ENCODE data around the gene TBC1D5.
"Not testable (repeated sequence)": the region's sequence is repeated elsewhere in the genome, so short reads cannot be mapped to it uniquely, and the experiment has no call there.

TBC1D5 gene

DNA sequence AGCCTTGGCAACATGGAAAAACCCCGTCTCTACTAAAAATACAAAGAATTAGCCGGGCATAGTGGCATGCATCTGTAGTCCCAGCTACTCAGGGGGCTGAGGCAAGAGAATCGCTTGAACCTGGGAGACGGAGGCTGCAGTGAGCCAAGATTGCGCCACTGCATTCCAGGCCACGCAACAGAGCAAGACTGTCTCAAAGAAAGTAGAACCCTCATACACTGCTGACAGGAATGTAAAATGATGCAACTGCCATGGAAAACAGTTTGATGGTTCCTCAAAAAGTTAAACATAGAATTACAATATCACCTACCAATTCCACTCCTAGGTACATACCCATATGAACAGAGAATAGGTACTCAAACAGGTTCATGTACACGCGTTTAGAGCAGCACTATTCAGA is 158.9 kb downstream of the TBC1D5 start:
- no peak for DNase-seq

DNA sequence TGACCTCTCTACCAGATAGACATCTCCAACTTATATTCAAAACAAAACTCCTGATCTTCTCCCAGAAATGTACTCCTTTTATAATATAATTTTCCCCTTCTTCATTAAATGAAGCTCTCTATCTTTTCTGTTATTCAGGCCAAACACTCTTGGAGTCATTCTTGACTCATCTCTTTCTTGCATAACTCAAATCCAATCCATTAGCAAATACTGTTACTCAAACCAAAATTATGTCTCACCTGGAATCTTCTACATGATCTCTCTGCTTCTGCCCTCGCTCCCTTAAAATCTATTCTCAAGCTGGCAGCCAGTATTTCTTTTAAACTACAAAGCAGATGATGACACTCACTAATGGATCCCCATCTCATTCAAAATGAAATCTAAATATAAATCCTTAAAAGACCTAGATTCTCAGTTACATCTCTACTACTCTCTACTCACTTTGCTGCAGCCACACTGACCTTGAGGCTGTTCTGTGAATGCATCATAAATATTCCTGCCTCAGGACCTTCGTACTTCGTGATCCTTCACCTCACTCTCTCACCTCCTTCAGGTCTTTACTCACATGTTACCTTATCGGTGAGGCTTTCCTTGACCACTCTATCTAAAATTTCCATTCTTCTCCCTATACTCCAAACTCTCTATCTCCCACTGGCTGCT is 160.9 kb downstream of the TBC1D5 start:
- no peak for DNase-seq

DNA sequence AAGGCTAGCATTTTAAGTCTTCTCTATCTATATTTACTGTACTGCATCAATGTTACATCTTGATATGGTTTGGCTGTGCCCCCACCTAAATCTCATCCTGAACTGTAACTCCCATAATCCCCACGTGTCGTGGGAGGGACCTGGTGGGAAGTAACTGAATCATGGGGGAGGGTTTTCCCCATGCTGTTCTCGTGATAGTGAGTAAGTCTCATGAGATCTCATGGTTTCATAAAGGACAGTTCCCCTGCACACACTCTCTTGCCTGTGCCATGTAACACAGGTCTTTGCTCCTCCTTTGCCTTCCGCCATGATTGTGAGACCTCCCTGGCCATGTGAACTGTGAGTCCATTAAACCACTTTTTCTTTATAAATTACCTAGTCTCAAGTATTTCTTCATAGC is 161.5 kb downstream of the TBC1D5 start:
- no peak for DNase-seq

DNA sequence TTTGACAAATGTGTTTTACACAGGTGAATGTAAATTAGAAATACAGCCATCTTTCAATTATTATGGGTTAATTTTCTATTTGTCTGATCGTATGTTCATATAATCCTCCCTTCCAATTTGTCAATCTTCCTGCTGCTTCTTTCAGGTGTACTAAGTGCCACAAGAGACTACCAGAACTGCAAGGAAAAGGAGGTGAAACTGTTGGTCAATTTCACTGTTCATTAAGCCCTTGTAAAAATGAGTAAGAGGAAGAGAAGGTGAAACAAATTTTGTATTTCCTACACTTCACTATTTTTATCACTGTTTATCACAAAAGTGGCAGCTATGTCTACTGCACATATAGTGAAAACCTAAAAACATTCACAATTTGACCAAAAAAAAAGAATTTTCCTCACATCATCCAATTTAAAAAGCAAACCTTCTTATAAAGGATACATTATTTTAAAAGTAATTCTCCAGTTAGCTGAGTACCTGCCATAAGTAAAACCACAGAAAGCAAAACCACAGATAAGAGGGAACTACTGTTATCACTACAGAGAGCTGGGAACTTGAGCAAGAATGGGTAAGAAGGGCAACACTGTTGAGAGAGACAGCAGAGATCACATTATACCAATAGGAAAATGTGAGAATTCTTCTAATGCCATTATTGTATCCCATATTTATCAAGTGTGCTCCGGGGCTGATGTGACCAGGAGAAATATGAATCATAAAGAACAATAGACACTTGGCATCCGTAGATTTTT is 163.0 kb downstream of the TBC1D5 start:
- DNase-seq: no peak

DNA sequence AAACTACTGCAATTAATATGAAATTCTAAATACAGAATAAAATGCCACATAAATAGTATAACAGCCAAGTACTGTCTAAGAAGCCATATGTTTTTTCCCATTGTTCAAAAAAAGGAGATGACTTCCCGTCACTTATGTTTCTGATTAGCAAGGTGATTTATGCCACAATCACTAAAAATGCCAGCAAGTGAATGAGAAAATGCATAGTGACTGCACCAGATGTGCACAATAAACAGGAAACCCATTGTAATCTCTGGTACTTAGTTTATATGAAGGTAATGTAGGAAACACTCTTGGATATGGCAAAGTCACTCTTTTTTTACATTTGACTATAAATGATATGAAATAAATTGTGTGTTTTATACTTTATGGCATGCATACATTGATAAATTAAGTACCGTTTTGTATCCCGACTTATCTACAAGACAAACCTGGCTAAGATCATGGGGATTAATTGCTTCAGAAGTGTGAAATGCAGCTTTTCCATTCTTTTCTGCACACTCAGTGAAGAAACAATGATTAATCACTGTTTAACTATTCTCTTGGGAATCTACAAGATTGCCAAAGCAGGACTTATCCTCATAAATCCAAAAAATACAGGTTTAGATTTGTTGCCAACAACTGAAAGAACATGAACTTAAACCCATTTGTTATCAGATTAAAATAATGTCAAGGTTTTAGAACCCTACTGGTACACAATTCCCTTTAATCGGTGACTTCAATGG is 164.5 kb downstream of the TBC1D5 start:
- no peak for DNase-seq

DNA sequence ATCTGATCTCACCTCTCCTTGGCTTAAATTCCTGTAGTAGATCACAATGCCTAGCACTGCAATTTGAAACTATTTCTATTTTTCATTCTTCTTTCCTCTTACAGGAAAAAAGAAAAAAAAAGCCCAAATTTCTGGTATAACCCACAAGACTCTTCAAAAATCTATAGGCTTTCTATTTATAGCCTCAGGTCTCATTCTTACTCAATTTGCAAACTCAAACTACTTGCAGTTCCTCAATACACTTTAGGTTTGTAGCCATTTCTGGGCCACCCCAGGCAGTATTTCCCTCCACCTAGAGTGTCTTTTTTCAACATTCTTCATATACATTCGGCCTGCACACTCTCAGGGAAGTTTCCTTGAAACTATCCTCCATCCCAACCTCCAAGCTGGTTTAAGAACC is 169.0 kb downstream of the TBC1D5 start:
- DNase-seq: no peak

DNA sequence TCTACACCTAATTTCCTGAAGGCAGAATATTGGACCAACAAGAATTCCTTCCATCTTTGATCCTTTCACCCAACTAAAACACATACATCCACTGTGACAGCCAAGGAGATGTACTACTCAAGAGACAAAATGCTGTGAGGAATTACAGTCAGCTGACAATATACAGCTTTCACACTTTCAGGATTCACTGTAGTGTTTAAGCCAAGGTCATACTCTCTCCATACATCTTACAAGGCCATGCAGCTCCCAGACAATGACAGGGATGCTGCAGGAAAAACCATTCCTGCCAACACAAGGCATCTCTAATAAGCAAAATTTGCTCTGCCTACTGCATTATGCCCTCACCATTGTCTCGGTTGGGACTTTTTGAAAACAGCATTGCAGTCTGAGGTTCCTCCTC is 170.7 kb downstream of the TBC1D5 start:
- no peak for DNase-seq

DNA sequence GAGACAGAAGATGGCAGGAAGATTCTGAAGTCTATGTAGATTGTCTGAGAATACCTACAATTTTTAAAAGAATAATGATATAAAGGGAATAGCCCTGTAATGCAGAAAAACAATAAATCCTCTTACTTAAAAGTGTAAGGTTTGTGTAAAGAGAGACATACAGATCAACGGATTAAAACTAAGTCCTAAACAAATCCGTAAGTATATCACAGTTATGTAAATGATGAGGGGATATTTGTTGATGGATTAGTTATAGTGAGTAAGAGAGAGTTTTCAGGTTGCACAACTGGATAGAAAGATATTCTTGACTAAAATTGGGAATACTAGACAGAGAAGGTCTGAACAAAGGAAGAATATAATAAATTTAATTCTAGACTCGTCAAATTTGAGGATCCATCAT is 179.6 kb downstream of the TBC1D5 start:
- no peak for DNase-seq

DNA sequence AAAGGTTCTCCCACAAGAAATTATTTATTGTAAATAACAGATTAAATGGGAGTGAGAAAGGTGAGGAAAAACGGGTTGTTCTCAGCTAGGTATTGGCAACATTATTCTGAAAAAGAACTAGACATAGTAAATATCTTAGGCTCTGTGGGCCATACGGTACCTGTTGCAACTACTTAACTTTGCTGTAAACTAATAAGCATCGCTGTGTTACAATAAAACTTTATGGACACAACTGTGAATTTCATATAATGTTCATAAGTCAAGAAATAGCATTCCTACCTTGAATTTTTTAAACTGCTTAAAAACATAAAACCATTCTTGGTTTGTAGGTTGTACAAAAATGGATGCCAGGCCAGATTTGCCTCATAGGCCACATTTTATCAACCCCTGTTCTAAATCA is 183.9 kb downstream of the TBC1D5 start:
- no peak for DNase-seq

DNA sequence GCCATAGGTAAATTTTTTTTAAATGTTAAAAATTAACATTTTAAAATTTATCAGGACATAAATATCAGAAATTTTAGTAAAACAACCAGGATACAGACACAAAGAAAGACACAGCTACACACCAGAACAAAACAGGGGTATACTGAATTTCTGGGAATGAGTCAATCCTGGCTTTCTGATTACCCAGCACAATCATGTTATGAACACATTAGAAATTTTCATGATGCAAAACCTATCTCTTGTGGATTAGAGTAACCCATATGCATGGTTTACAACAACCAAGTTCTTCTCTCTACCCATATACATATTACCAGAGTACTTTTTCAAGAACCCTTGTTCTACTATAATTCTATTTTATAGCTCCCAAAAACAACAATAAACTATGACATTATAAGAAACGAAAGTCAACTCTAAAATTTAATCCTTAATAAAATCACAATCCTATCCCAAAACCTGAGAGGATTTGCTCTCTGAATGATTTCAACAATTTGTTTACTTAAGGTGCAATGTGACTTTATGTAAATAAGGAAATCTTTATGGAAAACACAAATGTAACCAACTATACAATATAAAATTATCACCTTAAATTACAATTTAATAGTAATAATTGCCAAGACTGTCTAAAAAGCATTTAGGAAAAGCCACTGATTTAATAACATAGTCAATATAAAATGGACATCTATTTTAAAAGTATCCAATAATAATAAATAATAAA is 184.5 kb downstream of the TBC1D5 start:
- DNase-seq: no peak

DNA sequence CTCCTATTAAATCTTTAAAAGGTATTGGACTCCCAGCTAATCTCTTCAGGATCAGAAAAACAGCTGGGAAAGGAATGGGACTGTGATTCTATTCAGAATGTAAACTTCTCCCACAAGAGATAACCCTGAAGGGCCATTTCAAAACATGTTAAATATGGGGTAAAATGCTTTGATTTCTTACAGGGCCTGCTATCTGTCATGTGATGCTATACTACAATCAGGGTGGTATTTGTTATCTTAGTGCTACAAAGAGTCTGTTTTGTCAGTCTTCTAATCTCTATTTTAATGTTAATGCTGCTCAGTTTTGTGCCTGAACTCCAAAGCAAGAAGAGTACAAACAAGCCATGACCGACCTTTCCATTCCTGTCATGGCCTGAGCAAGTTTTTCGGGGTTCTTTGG is 186.9 kb downstream of the TBC1D5 start:
- no peak for DNase-seq

DNA sequence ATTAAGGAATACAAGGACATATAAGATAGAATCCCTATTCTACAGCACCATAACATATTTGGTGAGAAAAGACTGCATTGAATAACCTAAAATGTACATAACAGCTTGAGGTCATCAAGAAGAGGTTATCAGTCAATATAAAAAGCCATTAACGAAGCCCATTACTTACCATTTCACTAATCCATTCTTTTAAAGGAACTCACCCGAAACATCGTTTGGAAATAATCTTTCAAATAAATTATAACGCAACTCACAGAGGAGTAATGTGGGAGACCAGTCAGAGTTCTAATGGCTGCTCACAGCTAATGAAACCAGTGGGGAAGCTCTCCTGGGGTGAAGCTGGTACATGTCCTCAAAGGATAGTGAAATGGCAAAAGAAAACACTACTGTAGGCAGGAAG is 188.4 kb downstream of the TBC1D5 start:
- DNase-seq: no peak

DNA sequence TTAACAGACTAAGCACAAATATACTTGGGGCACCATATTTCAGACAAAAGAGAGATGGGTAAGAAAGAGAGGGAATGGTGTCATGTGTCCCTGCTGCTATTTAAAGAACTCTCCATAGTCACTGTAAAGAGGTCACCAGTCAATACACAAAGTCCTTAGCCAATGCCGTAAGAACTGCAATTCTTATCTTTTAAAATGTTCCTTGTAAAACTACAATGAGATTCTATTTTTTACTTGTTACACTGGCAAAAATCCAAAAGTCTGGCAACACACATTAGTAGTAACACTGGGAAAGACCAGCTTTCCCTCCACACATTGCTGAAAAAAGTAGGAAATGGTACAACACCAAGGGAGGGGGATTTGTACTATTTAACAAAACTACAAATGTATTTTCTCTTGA is 189.4 kb downstream of the TBC1D5 start:
- no peak for DNase-seq

DNA sequence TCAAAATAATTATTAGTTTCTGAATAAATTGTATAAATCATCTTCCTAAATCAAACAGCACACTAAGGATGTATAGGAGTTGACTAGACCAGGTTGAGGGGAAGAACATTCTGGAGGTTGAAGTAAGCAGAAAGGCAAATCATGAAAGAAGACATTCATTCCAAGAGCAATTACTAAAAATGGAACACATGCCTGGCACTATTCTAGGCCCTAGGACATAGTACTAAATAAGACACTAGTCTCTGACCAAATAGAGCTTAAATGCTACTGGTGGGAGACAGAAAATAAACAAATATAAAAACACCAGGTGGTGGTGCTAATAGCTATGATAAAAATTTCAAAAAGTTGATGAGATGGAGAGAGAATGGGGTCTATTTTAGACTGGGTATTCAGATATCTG is 190.1 kb downstream of the TBC1D5 start:
- no peak for DNase-seq

DNA sequence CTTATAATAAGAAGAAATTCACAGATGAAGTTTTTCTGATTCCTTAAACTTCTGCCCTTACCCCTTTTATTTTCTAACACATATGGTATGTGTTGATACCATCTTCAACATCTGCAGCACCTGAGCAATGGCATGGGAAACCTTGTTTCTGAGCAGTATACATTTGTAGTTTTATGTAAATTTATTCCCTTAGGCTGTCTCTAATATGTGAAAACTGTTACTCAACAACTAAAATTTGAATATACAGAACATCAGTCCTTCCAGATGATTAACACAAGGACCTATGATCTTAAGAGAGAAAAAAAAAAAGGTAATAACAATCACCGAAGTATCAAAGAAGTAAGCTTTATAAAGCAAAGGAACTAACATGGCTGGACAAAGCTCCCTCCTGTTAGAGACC is 190.5 kb downstream of the TBC1D5 start:
- no peak for DNase-seq

DNA sequence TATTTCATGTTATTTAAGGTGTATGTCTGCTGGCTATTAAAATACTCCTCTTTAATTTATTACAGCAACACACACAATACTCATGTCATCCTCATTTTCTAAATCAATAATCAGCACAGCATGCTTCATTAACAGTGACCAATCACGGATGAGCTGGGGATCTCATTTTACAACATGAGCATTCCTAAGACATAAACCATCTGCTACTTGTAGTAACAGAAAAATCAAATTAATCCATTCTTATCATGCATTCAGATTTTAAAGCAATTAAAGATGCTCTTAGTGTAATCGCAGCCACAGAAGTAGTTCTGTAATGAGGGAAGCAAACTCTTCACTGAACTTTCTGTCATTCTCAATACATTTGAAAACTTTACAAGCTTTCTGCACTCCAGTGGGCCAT is 191.1 kb downstream of the TBC1D5 start:
- DNase-seq: peak; percentile 41

DNA sequence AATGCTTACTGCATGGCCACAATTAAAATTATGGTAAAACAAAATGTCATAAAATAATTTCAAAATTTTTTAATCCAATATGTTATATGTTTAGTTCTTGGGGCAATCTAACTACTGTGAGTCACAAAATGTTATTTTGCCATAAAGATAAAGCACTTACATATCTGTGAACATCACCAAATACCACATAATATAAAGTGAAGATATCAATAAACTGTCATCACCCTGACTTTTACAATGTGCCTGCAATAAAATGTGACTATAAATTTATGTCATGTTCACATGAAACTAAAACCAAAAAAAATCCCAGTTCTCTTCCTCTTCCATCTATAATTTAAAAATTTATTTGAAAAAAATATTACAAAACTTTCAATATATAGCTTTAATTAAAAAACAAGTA is 191.8 kb downstream of the TBC1D5 start:
- DNase-seq: no peak

DNA sequence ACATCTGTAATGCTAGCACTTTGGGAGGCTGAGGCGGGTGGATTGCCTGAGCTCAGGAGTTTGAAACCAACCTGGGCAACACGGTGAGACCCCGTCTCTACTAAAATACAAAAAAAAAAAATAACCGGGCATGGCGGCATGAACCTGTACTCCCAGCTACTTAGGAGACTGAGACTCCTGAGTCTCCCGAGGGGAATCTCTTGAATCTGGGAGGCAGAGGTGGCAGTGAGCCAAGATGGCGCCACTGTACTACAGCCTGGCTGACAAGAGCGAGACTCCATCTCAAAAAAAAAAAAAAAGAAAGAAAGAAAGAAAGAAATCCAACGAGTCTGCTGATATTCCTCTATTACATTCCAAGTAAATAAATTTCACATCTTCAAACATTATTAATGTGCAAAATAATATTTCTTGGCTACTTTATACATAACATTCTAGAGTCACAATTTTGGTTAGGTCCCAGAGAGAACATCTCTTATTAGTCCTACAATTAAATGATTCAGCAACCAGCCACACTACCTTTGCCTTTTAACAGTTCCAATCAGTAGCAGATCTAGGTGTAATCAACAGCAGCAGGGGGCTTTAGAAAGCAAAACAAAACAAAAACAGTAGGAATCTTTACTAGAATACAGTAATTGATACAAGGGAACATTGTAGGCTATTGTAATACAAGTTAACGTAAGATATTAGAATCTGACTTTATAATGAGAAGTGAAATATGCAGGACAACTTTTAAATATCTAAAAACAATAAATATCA is 195.8 kb downstream of the TBC1D5 start:
- no peak for DNase-seq

DNA sequence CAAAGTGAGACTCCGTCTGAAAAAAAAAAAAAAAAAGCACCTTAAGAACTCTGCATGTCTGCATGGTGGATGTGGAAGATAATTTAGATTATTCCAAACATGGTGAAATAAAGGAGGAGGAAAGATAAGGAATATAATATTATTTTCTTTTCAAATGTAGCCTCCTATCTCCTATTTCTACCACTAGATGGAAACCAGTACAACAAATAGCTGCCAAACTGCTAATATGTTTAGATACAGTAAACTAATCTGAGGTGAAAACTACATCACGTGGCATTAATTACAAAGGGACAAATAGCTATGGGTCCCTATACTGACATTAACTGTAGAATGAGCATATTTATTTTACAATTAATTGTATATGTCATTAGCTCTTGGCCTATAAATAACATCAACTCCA is 197.8 kb downstream of the TBC1D5 start:
- no peak for DNase-seq

DNA sequence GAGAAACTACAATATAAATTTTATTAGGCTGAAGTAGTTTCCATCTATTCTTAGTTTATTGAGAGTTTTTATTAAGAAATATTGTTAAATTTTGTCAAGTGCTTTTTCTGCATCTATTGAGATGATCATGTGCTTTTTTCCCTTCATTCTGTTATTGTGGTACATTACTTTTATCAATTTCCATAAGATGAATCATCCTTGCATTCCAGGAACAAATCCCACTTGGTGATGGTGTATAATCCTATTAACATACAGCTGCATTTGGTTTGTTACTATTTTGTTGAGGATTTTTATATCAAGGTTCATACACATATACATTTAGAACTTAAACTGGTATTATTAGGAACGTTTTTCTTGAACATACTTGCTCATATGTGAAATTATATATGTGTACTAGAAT is 199.8 kb downstream of the TBC1D5 start:
- DNase-seq: no peak

DNA sequence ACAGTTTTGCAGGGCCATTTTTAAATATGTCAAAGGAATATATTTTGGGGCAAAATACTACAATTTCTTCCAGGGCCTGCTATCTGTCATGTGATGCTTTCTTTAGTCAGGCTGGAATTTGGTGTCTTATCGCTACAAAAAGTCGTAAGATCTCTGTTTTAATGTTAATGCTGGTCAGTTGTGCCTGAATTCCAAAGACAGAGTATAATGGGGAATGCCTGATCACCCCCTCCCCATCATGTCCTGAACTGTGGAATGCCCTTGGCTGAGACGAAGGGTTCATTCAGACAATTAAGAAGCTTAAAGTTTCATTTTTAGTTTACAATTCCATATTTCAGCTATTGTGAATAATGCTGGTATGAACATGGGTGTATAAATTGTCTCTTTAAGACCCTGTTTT is 203.0 kb downstream of the TBC1D5 start:
- DNase-seq: no peak

DNA sequence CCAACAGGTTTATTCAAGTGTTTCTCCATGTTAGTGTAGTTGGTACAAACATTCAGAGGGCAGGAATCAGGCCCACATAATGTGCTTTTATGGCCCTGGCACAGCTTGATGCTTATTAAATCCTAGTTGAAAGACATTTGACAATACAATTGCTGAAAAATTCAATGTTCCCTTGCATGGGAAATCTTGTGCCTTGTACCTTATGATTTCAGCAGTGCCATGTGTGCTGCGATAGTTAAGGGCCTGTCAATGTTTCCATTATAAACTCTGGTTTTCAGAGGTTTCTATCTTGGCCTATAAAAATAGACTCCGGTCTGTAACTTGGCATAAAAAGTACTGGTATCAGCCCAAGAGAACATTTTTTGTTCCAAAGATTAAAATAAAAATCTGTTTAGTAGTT is 207.2 kb downstream of the TBC1D5 start:
- no peak for DNase-seq

DNA sequence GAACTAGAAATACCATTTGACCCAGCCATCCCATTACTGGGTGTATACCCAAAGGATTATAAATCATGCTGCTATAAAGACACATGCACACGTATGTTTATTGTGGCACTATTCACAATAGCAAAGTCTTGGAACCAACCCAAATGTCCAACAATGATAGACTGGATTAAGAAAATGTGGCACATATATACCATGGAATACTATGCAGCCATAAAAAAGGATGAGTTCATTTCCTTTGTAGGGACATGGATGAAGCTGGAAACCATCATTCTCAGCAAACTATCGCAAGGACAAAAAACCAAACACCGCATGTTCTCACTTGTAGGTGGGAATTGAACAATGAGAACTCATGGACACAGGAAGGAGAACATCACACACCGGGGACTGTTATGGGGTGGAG is 210.0 kb downstream of the TBC1D5 start:
- not testable (repeated sequence) for DNase-seq
